Right atrium auricular region (tissue), 2 donors: ENCODE data around the gene SLAMF1. TPM values are rescaled to one million over a fixed set of nuclear protein-coding genes. Genes with fewer than 3 reads are reported as not detected.
"Not testable (repeated sequence)": the region's sequence is repeated elsewhere in the genome, so short reads cannot be mapped to it uniquely, and the experiment has no call there.

ENCODE experiments used
- DNase-seq: peaks from one replicate; pipeline ENCODE4 v3.0.0-alpha.2; 2019; ENCODE audit warnings: low spot score
- H3K27ac ChIP-seq, 2 donors: fragments of 200-600 bp; sonication (generic); 1 replicate in 1 of 2; 2 replicates in 1 of 2; pipeline ENCODE4 v1.5.1; 2016 to 2019
- H3K27me3 ChIP-seq, 2 donors: fragments of 200-600 bp; sonication (generic); one replicate each; pipeline versions ENCODE4 v1.5.1 to v1.6.0; 2017 to 2019
- H3K36me3 ChIP-seq: fragments of 200-600 bp; sonication (generic); one replicate; pipeline ENCODE4 v1.5.1; 2016
- H3K4me1 ChIP-seq, 2 donors: fragments of 200-600 bp; sonication (generic); one replicate each; pipeline versions ENCODE4 v1.5.1 to v1.6.0; 2017 to 2019
- H3K4me3 ChIP-seq, 2 donors: fragments of 200-600 bp; sonication (generic); 1 replicate in 1 of 2; 2 replicates in 1 of 2; pipeline ENCODE4 v1.5.1; 2017 to 2019; ENCODE audit warnings: mild to moderate bottlenecking in 1 of 2, moderate library complexity in 1 of 2
- H3K9me3 ChIP-seq, 2 donors: fragments of 200-600 bp; sonication (generic); one replicate each; pipeline ENCODE4 v1.5.1; 2019
- total RNA-seq, 2 donors: library from RNA; depleted of rRNA; stranded (reverse); fragments of >200 nt; gene quantifications; one replicate each; pipeline ENCODE4 v1.1.0, GENCODE V29; 2016
- TF ChIP-seq, protein P1 (sequence below), 2 donors: fragments of 200-600 bp; sonication (generic); IDR thresholded peaks; one replicate each; pipeline ENCODE4 v1.5.1; 2019; ENCODE audit warnings: antibody characterized with exemption in 2 of 2

The SLAMF1 gene
- total RNA-seq, 2 donors from 2014 or later: 0.11 to 0.31 TPM

DNA sequence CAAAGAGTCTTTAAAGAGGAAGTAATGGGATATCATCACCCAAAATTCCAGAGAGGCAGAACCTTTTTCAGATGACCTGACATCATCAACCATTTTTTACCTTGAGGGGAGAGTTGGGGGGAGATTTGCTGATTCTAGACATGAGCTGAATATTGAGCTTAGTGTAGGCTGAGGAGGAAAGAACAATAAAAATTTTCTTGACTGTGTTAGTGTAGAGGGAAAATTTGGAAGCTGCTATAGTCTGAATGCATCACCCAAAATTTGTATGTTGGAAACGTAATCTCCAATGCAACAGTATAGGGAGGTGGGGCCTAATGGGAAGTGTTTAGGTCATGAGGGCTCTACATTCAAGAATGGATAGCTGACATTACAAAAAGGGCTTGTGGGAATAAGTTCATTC lies 49.8 kb downstream of the SLAMF1 start:
- H3K4me1 ChIP-seq: no peaks in the 10 kb centered on the region
- DNase-seq: no peak
- no peaks in the 10 kb centered on the region for H3K36me3 ChIP-seq
- H3K9me3 ChIP-seq: peaks cover 0 to 16% of the 10 kb centered on the region in 2 donors
- TF ChIP-seq, protein P1, sequence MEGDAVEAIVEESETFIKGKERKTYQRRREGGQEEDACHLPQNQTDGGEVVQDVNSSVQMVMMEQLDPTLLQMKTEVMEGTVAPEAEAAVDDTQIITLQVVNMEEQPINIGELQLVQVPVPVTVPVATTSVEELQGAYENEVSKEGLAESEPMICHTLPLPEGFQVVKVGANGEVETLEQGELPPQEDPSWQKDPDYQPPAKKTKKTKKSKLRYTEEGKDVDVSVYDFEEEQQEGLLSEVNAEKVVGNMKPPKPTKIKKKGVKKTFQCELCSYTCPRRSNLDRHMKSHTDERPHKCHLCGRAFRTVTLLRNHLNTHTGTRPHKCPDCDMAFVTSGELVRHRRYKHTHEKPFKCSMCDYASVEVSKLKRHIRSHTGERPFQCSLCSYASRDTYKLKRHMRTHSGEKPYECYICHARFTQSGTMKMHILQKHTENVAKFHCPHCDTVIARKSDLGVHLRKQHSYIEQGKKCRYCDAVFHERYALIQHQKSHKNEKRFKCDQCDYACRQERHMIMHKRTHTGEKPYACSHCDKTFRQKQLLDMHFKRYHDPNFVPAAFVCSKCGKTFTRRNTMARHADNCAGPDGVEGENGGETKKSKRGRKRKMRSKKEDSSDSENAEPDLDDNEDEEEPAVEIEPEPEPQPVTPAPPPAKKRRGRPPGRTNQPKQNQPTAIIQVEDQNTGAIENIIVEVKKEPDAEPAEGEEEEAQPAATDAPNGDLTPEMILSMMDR (IDR thresholded peaks at IDR 0.05): no peak
- no peak overlapping the region for H3K4me3 ChIP-seq
- no peaks in the 10 kb centered on the region for H3K27me3 ChIP-seq
- H3K27ac ChIP-seq: no peak overlapping the region

DNA sequence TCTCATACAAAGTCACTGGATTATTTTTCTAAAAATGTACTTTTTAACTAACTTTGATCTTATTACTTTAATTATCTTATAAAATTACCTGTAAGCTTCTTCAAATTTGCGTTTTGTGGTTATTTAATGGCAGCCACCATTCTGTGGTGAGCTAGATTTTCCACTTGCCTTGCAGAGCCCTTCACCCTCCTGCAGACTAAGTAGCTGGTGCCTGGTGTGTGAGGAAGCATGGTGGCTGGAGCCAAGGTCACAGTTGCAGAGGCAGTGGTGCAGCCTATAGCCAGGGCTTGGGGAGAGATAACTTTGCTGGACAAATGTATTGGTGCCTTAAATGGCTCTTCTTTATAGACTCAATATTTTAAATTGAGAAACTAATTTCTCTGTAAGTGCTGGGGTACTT lies 56.4 kb downstream of the SLAMF1 start:
- H3K27me3 ChIP-seq: no peaks in the 10 kb centered on the region
- no peak overlapping the region for H3K4me3 ChIP-seq
- H3K4me1 ChIP-seq: no peaks in the 10 kb centered on the region
- no peak for DNase-seq
- H3K27ac ChIP-seq: no peak overlapping the region
- no peaks in the 10 kb centered on the region for H3K9me3 ChIP-seq
- no peaks in the 10 kb centered on the region for H3K36me3 ChIP-seq
- TF ChIP-seq, protein P1 (IDR thresholded peaks at IDR 0.05): no peak

DNA sequence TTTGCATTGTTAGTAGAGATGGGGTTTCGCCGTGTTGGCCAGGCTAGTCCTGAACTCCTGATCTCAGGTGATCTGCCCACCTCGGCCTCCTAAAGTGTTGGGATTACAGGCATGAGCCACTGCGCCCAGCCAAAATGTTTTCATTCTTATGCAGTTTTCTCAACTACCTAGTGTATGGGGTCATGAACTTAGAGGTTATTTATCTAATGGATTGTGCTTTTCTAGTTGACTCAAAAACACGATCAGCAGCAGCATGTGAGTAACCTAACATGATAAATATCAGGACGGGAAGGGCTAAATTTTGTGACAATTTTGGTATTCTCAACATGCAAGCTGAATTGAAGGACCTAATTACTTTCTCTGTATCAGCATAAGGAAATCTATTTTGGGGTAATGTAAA lies 58.4 kb downstream of the SLAMF1 start:
- Histone ChIP-seq H3K4me1 (no peaks in the 10 kb centered on the region), H3K9me3 (peaks cover 0 to 3% of the 10 kb centered on the region in 2 donors), H3K4me3 (no peak overlapping the region), H3K27ac (no peak overlapping the region), H3K36me3 (no peaks in the 10 kb centered on the region), H3K27me3 (no peaks in the 10 kb centered on the region)
- TF ChIP-seq, protein P1 (IDR thresholded peaks at IDR 0.05): no peak
- no peak for DNase-seq

DNA sequence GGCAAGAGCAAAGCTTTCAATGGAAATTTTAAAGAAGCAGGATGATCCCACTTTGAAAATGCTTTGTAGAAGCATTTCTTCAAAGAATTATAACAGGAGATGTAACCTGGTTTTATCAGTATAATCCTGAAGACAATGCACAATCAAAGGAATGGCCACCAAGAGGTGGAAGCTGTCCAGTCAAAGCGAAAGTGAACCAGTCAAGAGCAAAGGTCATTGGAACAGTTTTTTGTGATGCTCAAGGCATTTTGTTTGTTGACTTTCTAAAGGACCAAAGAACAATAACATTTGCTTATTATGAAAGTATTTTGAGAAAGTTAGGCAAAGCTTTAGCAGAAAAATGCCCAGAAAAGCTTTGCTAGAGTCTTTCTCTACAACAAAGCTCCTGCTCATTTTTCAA lies 62.1 kb downstream of the SLAMF1 start:
- TF ChIP-seq, protein P1 (IDR thresholded peaks at IDR 0.05): no peak
- no peaks in the 10 kb centered on the region for H3K4me1 ChIP-seq
- no peak for DNase-seq
- H3K36me3 ChIP-seq: no peaks in the 10 kb centered on the region
- no peaks in the 10 kb centered on the region for H3K27me3 ChIP-seq
- no peak overlapping the region for H3K4me3 ChIP-seq
- peaks cover 0 to 7% of the 10 kb centered on the region in 2 donors for H3K9me3 ChIP-seq
- H3K27ac ChIP-seq: no peak overlapping the region

DNA sequence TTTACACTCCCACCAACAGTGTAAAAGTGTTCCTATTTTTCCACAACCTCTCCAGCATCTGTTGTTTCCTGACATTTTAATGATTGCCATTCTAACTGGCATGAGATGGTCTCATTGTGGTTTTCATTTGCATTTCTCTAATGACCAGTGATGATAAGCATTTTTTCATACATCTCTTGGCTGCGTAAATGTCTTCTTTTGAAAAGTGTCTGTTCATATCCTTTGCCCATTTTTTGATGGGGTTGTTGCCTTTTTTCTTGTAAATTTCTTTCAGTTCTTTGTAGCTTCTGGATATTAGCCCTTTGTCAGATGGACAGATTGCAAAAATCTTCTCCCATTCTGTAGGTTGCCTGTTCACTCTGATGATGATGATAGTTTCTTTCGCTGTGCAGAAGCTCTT lies 63.9 kb downstream of the SLAMF1 start:
- not testable (repeated sequence) for H3K4me1 ChIP-seq, H3K4me3 ChIP-seq, H3K27me3 ChIP-seq, H3K36me3 ChIP-seq, DNase-seq, H3K27ac ChIP-seq, H3K9me3 ChIP-seq

DNA sequence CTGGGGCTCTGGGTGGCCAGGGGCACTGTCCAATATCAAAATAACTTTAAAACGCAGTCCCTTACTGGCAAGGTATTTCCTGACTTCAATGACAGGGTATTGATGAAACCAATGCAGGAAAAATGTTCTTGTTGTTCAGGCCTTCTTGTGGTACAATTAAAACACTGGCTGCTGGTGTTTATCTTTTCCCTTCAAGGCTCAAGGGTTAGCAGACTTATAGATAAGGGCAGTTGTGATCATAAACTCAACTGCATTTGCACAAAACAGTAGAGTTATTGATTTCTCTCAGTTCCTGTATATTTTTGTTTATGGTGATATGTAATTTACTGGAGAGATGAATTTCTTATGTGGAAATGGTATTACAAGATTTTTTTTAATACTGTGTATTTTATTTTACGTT lies 64.9 kb downstream of the SLAMF1 start:
- Histone ChIP-seq H3K27me3 (no peaks in the 10 kb centered on the region), H3K9me3 (peaks cover 0 to 7% of the 10 kb centered on the region in 2 donors)

More for the DNA sequence above, 64.9 kb downstream of the SLAMF1 start:
- no peaks in the 10 kb centered on the region for H3K4me1 ChIP-seq
- no peaks in the 10 kb centered on the region for H3K36me3 ChIP-seq
- H3K4me3 ChIP-seq: no peak overlapping the region
- TF ChIP-seq, protein P1 (IDR thresholded peaks at IDR 0.05): no peak
- no peak for DNase-seq
- H3K27ac ChIP-seq: no peak overlapping the region
